ENCODE data around the gene JOSD2.

- TF ChIP-seq EP300 (IDR thresholded peaks at IDR 0.05) (no peak), CTCF (IDR thresholded peaks at IDR 0.05) (no peak)
Measured at GRCh38 chr19:50495020-50495531, 15.9 kb downstream of the JOSD2 start.
